Measurements from ENCODE around the gene CHCHD4.
A peak's percentile ranks its signal among the peaks of the same experiment; 100 is the strongest.

Gene CHCHD4

GRCh38 chr3:14150491-14151230, 26.0 kb upstream of the CHCHD4 start:
- DNase-seq (ENCODE audit: low read depth): no peak
- no peak overlapping the region for H3K4me3 ChIP-seq (ENCODE audit: low read depth, low read length)

GRCh38 chr3:14150078-14150477, 25.4 kb upstream of the CHCHD4 start:
- DNase-seq (ENCODE audit: low read depth): no peak
- no peak overlapping the region for H3K4me3 ChIP-seq (ENCODE audit: low read depth, low read length)

GRCh38 chr3:14148041-14148985, 23.6 kb upstream of the CHCHD4 start:
- H3K4me3 ChIP-seq (ENCODE audit: low read depth, low read length): no peak overlapping the region
- no peak for DNase-seq (ENCODE audit: low read depth)

- no peak for DNase-seq (ENCODE audit: low read depth)
- no peak overlapping the region for H3K4me3 ChIP-seq (ENCODE audit: low read depth, low read length)
These were observed 22.9 kb upstream of the CHCHD4 start for GRCh38 chr3:14147617-14148016.

GRCh38 chr3:14147066-14147435, 22.4 kb upstream of the CHCHD4 start:
- no peak for DNase-seq (ENCODE audit: low read depth)
- no peak overlapping the region for H3K4me3 ChIP-seq (ENCODE audit: low read depth, low read length)

- DNase-seq (ENCODE audit: low read depth): no peak
- H3K4me3 ChIP-seq (ENCODE audit: low read depth, low read length): no peak overlapping the region
These were observed 21.9 kb upstream of the CHCHD4 start for GRCh38 chr3:14146381-14147065.

- DNase-seq (ENCODE audit: low read depth): no peak
- no peak overlapping the region for H3K4me3 ChIP-seq (ENCODE audit: low read depth, low read length)
These were observed 21.2 kb upstream of the CHCHD4 start for GRCh38 chr3:14145670-14146380.

GRCh38 chr3:14145236-14145635, 20.6 kb upstream of the CHCHD4 start:
- H3K4me3 ChIP-seq (ENCODE audit: low read depth, low read length): no peak overlapping the region
- no peak for DNase-seq (ENCODE audit: low read depth)

GRCh38 chr3:14144423-14145075, 19.9 kb upstream of the CHCHD4 start:
- peak; percentile 98 for DNase-seq (ENCODE audit: low read depth)
- H3K4me3 ChIP-seq (ENCODE audit: low read depth, low read length): peak overlapping the region; percentile 21

- DNase-seq (ENCODE audit: low read depth): peak; percentile 94
- H3K4me3 ChIP-seq (ENCODE audit: low read depth, low read length): no peak overlapping the region
These were observed 18.9 kb upstream of the CHCHD4 start for GRCh38 chr3:14143271-14144225.

GRCh38 chr3:14142567-14143270, 18.0 kb upstream of the CHCHD4 start:
- DNase-seq (ENCODE audit: low read depth): no peak
- H3K4me3 ChIP-seq (ENCODE audit: low read depth, low read length): no peak overlapping the region

GRCh38 chr3:14141602-14142341, 17.1 kb upstream of the CHCHD4 start:
- no peak overlapping the region for H3K4me3 ChIP-seq (ENCODE audit: low read depth, low read length)
- no peak for DNase-seq (ENCODE audit: low read depth)

- no peak for DNase-seq (ENCODE audit: low read depth)
- no peak overlapping the region for H3K4me3 ChIP-seq (ENCODE audit: low read depth, low read length)
These were observed 16.5 kb upstream of the CHCHD4 start for GRCh38 chr3:14141144-14141543.

- H3K4me3 ChIP-seq (ENCODE audit: low read depth, low read length): no peak overlapping the region
- DNase-seq (ENCODE audit: low read depth): no peak
These were observed 16.0 kb upstream of the CHCHD4 start for GRCh38 chr3:14140668-14141067.

GRCh38 chr3:14139771-14140170, 15.1 kb upstream of the CHCHD4 start:
- no peak for DNase-seq (ENCODE audit: low read depth)
- no peak overlapping the region for H3K4me3 ChIP-seq (ENCODE audit: low read depth, low read length)

- DNase-seq (ENCODE audit: low read depth): no peak
- H3K4me3 ChIP-seq (ENCODE audit: low read depth, low read length): no peak overlapping the region
These were observed 14.4 kb upstream of the CHCHD4 start for GRCh38 chr3:14138878-14139655.
